A673 (cell line): ENCODE results near the gene IQCE.

Experiments used
- EZH2 ChIP-seq: fragments of 200-600 bp; sonication (generic); IDR thresholded peaks from 2 replicates; pipeline ENCODE4 v1.6.1; 2017; ENCODE audit warnings: borderline replicate concordance, low read depth, mild to moderate bottlenecking, mixed read lengths, antibody characterized with exemption, low read length; ENCODE audit not compliant: poor library complexity, severe bottlenecking
- TF ChIP-seq, protein P1 (sequence below): fragments of 300-800, 200-600 bp; sonication (generic); conservative IDR thresholded peaks from 2 replicates; pipeline ENCODE4 v1.5.1; 2017; ENCODE audit warnings: low read depth, mild to moderate bottlenecking, antibody characterized with exemption, low read length, moderate library complexity, mixed read lengths

GRCh38 chr7:2559283-2559950 is 638 bp downstream of the IQCE start:
- TF ChIP-seq, protein P1, sequence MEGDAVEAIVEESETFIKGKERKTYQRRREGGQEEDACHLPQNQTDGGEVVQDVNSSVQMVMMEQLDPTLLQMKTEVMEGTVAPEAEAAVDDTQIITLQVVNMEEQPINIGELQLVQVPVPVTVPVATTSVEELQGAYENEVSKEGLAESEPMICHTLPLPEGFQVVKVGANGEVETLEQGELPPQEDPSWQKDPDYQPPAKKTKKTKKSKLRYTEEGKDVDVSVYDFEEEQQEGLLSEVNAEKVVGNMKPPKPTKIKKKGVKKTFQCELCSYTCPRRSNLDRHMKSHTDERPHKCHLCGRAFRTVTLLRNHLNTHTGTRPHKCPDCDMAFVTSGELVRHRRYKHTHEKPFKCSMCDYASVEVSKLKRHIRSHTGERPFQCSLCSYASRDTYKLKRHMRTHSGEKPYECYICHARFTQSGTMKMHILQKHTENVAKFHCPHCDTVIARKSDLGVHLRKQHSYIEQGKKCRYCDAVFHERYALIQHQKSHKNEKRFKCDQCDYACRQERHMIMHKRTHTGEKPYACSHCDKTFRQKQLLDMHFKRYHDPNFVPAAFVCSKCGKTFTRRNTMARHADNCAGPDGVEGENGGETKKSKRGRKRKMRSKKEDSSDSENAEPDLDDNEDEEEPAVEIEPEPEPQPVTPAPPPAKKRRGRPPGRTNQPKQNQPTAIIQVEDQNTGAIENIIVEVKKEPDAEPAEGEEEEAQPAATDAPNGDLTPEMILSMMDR = no peak
- no peak for TF ChIP-seq EZH2
